GM18867 (cell line): Measurements from ENCODE around the gene BSPH1.
"Not testable (repeated sequence)": the region's sequence is repeated elsewhere in the genome, so short reads cannot be mapped to it uniquely, and the experiment has no call there.

Source experiments
- ATAC-seq: cut with Tn5 transposase; IDR thresholded peaks from one replicate; pipeline ENCODE4 v1.9.1; 2021; ENCODE audit warnings: mild to moderate bottlenecking, moderate library complexity; ENCODE audit not compliant: unreplicated experiment

The BSPH1 gene

GRCh38 chr19:47992070-47992469 is at the start of gene BSPH1:
Gene BSPH1 (minus strand): TSS chr19:47992170. CDS start chr19:47992081, 89 bp downstream.
- ATAC-seq: no peak

GRCh38 chr19:48036765-48037164 is 44.8 kb upstream of the BSPH1 start:
- no peak for ATAC-seq

- ATAC-seq: no peak
Measured at GRCh38 chr19:48033604-48034003, 41.6 kb upstream of the BSPH1 start.

DNA sequence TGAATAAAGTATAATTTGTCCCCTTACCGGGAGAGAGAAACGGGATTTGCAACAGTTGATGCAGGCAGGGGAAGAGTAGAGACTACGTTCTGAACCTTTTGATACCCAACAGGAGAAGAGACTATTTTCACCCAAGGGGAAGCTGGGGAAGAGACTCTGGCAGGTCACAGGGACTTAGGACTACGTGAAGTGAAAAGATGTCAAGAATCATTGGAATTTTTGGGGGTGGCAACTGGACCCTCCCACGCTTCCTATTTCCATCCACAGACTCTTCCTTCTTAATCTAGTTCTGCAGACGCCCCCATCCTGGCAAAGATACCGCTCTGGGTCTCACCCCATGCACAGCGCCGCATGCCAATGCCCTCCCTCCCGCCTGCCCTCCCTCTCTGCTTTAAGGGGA is 38.1 kb upstream of the BSPH1 start:
- ATAC-seq: no peak

- ATAC-seq: no peak
Measured at GRCh38 chr19:48029431-48029830, 37.5 kb upstream of the BSPH1 start.

- no peak for ATAC-seq
Measured at GRCh38 chr19:48025480-48025879, 33.5 kb upstream of the BSPH1 start.

- ATAC-seq: no peak
Measured at GRCh38 chr19:48023518-48023917, 31.5 kb upstream of the BSPH1 start.

GRCh38 chr19:48023011-48023410 is 31.0 kb upstream of the BSPH1 start:
- ATAC-seq: no peak

DNA sequence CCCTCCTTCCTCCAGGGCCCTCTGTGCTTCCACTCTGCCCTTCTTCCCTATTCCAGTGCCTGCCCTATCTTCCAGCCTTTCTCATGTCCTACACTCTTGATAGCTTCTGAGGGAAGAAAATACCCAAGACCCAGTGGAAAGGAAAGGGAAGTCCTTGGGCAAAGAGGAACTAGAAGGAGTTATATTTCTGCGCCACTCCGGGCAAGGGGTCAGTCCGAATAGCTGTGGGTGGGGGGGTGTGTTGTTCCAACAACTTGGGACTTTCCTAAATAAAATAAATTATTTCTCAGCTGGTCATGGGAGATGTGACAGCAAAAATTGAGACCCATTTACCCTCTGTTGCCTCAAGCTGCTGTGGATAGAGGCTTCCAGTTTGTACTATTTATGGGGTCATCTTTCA is 28.7 kb upstream of the BSPH1 start:
- no peak for ATAC-seq

GRCh38 chr19:48010932-48011758 is 19.2 kb upstream of the BSPH1 start:
- ATAC-seq: no peak

- no peak for ATAC-seq
Measured at GRCh38 chr19:48006762-48007161, 14.8 kb upstream of the BSPH1 start.

- ATAC-seq: no peak
Measured at GRCh38 chr19:48004236-48004635, 12.3 kb upstream of the BSPH1 start.

- no peak for ATAC-seq
Measured at GRCh38 chr19:48000846-48001245, 8.9 kb upstream of the BSPH1 start.

- no peak for ATAC-seq
Measured at GRCh38 chr19:47998800-47999199, 6.8 kb upstream of the BSPH1 start.

DNA sequence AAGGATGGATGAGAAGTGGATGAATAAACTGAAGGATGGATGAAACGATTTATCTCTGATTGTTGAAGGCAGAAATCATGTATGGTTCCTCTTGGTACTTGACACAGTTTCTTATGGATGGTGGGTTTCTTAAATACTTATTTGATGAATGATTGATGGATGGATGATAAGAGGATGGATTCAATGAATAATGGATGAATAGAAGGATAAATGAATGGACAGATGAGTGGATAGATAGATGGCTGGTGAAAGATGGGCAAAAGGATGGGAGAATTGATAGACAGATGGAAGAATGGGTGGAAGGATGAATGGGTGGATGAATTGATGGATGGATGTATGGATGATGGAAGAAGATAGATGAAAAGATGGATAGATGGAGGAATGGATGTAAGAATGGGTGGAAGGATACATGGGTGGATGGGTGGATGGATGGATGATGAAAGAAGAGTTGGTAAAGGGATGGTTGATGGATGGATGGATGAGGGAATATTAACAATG is 4.3 kb upstream of the BSPH1 start:
- ATAC-seq: no peak

GRCh38 chr19:47994209-47994802 is 2.3 kb upstream of the BSPH1 start, which contains the start of gene ELSPBP1:
Gene ELSPBP1 (plus strand): TSS chr19:47994632. CDS start chr19:48008668, 14,036 bp downstream.
- no peak for ATAC-seq

GRCh38 chr19:47991191-47991808 is 670 bp downstream of the BSPH1 start:
- ATAC-seq: no peak

- no peak for ATAC-seq
Measured at GRCh38 chr19:47973529-47973928, 18.4 kb downstream of the BSPH1 start.

- not testable (repeated sequence) for ATAC-seq
Measured at GRCh38 chr19:47955936-47956335, 36.0 kb downstream of the BSPH1 start.

DNA sequence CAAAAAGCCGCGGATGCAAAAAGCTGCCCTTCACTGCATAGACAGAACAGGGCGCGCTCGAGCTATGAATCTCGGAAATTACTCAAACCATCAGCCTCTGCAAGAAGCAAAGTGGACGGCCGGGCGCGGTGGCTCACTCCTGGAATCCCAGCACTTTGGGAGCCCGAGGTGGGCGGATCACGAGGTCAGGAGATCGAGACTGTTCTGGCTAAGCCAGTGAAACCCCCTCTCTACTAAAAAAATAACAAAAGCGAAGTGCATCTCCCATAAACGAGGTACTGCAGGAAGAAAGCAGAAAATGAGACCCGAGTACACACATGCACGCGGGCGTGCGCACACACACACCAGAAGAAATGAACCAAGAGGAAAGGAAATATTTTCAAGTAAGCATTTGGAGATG is 39.8 kb downstream of the BSPH1 start:
- not testable (repeated sequence) for ATAC-seq

DNA sequence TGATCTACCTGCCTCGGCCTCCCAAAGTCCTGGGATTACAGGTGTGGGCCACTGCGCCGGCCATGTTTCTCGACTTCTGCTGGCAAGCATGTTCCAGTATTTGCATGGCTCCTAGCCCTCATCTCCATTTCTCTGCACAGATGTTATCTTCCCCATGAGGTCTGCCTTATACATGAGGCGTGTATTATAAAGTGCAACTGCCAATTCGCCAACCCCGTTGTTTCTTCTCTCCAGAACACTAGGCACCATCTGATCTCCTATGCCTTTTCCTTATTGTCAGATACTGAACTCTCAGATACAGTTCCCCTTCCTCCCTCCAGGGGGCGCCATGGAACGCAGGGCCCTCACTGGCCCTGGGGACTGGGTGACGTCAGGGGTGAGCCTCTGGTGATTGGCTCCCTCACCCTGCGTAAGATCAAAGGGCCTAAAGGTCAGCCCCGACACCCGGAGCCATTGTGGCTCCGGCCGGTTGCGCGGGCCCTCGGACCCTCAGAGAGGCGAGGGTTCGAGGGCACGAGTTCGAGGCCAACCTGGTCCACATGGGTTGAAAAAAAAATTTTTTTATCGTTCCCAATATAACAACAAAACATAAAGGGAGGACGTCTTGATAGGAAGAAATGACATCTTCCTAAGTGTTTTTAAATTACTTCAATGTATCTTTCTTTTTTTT is 42.0 kb downstream of the BSPH1 start:
- not testable (repeated sequence) for ATAC-seq
